CD4-positive, alpha-beta T cell treated with Interleukin-17A for 1 hour (primary cell): ENCODE data around the gene APLNR.
A peak's percentile ranks its signal among the peaks of the same experiment; 100 is the strongest.
"Not testable (repeated sequence)": the region's sequence is repeated elsewhere in the genome, so short reads cannot be mapped to it uniquely, and the experiment has no call there.

ENCODE experiments used
- DNase-seq: peaks from one replicate; pipeline ENCODE4 v3.0.0-alpha.2; 2020

The APLNR gene

DNA sequence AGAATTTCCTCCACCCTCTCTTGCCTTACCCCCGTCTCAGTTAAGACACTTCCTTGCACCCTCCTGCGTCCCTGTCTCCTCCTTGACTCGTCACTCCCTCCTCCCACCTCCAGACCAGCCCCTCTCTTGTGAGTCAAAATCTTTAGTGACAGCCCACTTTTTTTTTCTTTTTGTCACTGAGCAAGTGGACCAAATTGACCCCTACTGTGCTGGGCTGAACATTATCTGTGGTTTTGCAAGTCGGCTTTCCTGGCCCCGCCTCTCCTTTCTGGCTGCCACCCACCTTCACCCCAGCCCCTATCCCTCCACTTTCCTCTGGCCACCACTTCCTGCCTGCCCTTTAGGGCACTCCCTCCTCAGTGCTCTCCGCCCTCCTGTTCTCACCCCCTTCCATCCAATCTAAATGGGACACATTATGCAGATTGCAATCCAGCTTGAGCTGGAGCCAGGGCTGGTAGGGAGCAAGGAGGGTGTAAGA lies at the start of gene APLNR:
APLNR (minus strand) TSS at position 47 of the 478 bp plus-strand sequence. CDS start 246 bp downstream, outside the sequence.
- no peak for DNase-seq

DNA sequence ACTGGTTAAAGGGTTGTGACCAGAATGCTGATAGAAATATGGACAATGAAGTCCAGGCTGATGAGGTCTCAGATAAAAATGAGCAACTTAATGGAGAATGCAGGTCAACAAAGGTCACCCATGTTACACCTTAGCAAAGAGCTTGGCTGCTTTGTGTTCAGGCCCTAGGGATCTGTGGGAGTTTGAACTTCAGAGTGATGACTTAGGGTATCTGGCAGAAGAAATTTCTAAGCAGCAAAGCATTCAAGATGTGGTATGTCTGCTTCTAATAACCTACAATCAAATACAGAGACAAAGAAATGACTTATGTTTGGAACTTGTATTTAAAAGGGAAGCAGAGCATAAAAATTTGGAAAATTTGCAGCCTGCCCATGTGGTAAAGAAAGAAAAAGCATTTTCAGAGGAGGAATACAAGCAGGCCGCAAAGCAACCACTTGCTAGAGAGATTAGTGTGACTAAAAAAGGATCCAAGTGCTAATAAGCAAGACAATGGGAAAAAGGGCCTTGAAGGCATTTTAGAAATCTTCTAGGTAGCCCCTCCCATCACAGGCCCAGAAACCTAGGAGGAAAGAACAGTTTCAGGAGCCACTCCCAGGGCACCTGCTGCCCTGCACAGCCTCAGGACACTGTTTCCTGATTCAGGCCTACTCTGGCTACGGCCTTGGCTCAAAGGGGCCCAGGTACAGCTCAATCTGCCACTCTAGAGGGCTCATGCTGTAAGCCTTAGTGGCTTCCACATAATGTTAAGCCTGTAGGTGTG lies 46.4 kb upstream of the APLNR start:
- DNase-seq = no peak

DNA sequence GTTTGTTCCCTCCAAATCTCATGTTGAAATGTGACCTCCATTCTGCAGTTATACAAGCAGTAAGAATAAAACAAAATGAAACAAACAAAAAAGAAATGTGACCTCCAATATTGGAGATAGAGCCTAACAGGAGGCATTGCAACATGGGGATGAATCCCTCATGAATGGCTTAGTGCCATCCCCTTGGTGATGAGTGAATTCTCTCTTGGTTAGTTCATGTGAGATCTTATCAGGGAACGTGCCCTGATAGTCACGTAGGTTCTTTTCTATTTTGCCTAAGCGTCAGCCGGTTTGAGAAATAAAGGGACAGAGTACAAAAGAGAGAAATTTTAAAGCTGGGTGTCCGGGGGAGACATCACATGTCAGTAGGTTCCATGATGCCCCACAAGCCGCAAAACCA lies 44.5 kb upstream of the APLNR start:
- DNase-seq = not testable (repeated sequence)

DNA sequence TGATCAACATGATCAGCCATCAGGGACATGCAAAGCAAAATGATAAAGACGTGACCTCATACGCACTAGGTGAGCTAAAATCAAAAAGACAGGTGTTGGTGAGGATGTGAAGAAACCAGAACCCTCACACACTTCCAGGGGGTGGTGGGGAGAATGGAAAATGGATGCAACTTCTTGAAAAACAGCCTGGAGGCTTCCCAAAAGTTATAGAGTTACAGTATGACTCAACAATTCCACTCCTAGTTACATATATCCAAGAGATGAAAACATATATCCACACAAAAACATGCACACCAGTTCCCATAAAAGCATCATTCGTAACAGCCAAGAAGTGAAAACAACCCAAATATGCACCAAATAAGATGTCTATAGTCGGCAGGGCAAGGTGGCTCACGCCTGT lies 42.1 kb upstream of the APLNR start:
- DNase-seq = no peak

DNA sequence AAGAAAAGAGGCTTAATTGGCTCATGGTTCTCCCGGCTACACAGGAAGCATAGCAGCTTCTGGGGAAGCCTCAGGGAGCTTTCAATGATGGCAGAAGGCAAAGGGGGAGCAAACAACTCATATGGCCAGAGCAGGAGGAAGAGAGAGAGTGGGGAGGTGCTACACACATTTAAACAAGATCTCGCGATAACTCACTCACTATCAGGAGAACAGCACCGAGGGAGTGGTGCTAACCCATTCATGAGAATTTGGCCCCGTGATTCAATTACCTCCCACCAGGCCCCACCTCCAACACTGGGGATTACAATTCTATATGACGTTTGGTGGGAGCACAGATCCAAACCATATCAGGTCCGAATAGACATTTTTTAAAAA lies 41.7 kb upstream of the APLNR start:
- DNase-seq = no peak

DNA sequence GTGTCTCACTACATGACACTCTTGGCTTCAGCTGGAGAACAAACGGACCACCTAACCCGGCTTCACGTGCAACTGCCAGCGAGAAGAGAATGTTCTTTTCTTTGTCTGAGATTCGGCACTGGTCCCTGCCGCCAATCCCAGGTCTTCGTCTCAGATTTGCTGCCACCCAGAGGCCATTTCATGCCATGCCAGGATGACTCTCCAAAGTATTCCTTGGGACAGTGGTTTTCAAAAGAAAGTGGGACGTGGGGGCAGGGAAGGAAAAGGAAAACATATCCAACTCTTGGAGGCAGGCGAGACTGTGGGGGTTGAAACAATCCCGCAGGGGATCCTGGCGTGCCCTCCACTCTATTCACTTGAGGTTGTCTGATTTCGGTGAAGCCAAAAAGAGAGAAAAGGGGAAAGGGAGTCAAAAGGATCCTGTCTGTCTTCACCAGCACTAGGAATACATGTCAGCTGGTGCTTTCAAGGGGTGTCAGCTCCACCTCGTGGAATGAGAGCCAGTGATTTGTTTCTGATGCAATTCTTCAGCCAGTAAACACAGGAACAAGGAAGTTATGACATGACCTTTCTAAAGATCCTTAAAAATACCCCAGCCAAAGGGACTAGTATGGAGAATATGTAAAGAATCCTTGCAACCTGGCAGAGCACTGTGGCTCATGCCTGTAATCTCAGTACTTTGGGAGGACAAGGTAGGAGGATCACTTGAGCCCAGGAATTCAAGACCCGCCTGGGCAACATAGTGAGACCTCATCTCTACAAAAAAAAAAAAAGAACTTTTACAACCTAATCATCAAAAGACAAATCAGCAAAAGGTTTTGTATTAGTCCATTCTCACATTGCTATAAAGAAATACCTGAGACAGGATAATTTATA lies 41.0 kb upstream of the APLNR start:
- peak; percentile 10 for DNase-seq

DNA sequence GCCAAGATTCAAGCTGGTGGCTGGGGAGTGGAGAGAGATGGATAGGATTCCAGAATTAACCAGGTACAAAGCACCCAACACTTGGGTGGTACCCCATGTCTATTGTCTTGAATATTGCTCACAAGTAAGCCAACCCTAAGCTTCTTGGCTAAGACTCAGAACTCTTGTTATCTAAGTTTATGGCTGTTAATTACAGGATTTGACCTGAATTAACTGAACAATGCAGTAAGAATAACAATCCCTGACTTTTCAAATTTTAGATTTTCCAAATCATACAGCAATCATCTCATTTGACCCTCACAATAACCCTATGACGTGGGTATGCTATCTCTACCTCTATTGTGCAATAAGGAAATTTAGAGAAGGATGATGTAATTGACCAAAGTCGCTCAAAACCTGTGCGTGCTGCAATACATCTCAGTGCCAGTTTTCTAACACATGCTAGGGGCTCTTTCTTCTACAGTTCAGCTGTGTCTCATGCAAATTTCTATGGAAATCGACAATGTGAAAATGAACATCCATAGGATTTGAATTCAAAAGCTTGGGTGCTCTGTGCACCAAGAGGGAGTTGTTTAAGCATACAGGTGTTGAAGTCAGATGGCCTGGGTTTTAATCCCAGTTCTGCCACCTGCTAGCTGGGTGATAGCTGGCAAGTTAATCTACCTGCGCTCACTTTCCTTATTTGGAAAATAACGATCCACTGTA lies 40.1 kb upstream of the APLNR start:
- DNase-seq = no peak

DNA sequence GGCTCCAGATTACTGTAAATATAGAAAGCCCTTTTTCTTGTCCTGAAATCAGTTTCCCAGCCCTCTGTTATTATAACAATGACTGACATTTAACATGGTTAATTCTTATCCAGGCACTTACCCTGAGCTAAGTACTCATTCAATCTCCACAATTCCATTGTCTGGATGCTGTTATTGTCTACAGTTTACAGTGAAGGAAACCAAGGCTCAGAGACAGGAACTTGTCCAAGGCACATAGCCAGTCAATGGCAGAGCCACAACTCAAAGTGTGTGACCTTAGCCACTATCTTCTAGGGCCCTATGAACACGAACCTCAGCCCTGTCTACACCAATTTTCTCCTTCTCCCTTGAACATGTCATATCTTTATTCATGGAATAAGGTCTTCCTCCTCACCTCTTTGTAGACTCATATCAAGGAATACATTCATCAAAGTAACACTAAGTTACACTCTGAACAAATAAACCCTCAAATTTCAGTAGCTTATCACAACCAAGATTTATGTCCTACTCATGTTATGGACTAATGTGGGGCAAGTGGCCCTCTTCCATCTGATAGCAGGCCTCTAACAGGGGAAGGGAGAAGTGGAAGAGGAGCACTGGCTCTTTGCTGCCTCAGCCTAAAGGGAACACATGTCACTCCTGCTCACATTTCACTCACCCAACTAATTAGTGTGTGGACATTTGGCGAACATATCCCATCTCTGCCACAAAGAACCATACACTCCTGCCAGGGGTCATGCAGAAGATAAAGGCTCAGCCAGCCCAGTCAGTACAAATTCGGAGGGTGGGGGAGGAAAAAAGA lies 39.3 kb upstream of the APLNR start:
- DNase-seq = no peak

DNA sequence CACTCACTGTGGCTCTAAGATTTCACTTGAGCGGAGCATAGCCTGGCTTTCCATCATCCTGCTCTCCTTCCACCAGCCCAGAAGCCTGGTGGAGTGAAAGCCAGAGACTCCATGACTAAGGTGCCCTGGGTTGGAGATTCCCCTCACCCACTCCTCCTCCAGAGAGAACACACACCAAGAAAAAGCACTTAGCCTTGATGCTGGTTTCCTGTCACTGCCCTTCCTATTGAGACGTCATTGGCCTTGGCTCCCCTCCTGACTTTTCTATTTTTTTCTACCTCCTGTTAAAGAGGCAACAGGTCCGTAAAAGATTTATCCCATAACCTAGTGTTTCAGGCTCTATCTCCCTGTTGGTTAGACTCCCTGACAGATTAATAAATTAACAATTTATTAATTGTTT lies 38.5 kb upstream of the APLNR start:
- no peak for DNase-seq

DNA sequence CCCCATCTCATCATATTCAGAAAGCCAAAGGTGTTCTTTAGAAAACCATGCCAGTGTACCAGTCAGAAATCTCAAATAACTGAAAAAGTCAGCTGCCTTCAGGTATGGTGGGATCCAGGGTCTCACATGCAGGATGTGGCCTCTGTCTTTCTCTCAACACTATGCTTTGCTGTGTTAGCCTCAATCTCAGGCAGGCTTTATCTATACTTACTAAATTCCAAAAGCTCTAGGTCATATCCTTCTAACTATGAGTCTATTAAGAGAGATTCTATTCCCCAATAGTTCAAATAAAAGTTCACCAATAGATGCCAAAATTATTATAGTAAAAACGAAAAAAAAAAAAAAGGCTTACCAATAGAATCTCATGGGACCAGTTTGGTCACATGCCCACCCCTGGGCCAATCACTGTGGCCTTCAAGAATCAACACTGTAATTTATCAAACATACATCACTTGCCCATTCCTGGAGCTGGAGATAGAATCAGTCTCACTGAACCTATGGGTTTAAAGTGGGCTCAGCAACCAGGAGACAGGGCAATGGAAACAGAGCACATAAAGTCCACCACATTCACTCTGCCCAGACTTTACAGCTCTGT lies 38.0 kb upstream of the APLNR start:
- no peak for DNase-seq

DNA sequence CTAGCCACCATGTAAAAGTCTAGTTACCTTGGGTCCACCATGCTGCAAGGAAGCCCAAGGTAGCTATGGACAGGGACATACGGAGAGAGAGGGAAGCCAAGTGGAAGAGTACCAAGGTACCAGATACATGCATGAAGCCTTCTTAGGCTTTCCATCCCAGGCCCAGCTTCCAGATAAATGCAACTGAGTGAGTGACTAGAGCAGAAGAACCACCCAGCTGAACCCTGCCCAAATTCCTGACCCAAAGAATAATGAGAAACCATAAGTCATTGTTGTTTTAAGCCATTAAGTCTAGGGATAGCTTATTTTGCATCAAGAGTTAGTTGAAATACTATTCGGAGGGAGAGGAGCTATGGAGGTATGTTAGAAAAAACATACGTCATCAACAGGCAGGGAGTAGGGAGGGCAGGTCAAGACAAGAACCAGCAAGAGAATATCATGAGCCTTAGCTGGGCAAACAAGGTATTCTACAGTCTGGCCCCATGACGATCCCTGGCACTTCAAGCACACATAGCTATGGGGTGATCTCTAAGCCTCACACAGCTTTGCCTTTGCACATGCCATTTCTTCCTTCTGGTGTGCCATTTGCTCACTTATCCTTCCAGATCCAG lies 36.5 kb upstream of the APLNR start:
- no peak for DNase-seq

DNA sequence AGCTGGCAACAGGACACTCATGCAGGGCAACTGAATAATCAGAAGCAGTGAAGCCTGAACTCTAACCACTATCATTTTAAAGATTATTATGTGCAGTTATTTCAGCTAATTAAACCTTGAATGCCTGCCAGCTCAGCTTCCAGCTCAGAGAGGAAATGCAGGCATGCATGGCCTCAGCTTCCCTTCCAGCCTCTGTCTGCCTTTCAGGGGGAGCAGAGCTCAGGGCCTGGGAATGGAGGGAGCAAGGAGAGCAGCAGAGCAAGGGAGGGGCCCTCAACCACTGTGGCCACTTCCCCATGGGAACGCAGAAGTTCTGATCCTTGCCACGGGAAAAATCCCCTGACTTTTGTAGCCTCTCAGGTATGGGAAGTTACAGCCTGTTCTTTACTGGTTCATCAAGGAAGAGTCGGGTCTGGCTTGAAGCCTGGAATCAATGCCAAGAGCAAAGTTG lies 32.5 kb upstream of the APLNR start:
- DNase-seq = no peak

DNA sequence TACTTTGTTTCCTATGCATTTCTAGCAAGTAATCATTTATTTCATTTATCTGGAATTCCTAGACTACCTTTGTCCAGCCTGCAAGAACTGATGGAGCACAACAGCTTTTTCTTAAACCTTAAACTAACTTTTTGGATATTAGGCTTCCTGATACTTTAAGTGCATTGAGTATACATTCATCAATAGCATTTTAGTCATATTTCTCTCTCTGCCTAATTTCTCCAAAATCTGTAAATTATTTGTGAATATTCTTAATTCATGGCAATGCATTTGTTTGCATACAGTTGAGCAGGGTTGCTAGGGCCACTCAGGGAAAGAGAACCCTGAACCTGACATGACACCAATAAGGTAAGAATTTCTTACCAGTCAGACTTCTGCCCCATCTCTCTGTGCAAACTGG lies 29.1 kb upstream of the APLNR start:
- DNase-seq = no peak

DNA sequence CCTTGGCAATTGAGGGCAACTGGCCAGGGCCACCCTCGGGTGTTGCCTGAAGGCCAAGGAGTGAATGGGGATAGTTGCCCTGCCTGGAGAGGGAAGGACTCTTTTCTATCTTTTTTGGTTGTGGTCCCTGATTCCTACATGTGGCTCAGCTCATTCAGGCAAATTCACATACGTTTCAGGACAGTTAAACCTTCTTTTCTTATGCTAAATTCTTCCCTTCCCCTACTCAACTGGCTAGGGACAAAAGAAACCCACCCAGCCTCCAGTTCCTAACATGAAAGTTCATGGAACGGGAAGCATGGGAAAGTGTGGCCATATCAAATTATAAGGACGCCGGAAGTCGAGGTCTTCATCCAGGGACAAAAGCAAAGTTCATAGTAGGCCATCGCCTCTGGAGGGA lies 26.3 kb upstream of the APLNR start:
- no peak for DNase-seq

DNA sequence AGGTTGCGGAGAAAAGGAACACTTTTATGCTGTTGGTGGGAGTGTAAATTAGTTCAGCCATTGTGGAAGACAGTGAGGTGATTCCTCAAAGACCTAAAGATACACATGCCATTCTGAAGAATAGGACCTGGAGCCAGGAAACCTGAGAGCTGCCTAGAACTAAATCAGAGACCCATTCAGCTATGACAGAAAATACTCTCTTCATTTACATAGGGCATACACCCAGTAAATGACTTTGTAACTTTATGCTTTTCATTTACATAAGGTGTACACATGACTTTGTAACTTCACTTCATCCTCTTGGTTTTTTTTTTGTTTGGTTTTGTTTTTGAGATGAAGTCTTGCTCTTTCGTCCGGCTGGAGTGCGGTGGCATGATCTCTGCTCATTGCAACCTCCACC lies 25.1 kb upstream of the APLNR start:
- no peak for DNase-seq

DNA sequence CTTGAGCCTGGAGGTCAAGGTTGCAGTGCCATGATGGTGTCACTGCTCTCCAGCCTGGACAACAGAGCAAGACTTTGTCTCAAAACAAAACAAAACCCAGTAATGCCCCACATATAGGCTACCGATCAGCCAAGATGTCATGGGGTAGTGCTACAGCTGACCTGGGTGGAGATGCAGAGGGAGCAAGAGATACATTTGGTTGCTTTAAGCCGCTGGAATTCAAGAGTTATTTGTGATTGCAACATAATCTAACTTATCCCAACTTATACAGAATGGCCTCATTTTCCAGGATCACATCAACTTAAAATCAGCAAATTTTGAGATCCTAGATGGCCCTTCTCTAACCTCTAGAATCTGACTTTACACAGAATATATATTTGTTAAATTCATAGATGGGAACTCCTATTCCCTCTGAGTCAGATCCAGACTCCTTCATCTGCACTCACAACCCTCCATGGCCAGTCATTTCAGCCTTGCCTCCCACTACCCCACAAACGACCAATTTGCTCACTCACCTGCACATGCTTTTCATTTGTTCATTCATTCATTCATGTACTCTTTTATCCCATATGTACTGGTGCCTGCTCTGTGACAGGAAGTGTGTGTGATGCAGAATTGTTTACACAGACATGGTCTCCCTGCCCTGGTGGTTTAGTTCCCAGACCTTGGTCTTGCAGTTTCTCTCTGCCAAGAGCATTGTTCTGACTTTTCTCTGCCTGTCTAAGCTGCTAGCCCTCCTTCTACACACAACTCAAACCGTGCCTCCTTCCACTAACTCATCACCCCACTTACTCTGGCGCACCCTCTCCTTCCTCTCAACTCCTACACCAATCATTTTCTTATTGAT lies 24.1 kb upstream of the APLNR start:
- DNase-seq = no peak

DNA sequence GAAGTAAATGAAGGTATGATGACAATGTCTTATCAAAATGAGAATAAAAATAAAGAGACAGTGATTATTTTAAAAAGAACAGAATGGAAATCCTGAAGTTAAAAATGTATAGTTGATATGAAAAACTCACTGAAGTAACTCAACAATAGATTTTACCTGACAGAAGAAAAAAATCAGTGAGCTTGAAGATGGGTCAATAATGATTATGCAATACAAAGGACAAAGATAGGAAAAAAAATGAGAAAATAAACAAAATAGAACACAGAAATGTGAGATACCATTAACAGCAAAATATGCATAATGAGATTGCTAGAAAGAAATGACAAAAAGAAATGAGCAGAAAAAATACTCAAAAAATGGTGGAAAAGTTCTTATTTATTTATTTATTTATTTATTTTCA lies 19.1 kb upstream of the APLNR start:
- no peak for DNase-seq

DNA sequence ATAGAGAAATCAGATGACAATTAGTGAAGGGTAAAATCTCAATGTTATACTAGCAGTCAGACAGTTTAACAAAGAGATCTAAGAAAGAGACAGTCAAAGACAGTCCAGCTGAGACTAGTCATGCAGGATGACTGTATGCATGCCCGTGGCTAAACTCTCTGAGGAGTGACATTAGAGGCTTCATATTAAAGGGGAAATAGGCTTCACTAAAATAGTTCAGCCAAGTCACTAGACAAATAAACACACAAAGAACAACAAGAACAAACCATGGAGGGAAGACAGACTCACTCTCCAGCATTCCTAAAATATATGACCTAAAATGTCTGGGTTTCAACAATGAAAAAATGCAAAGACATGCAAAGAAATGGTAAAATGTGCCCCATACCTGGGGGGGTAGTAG lies 18.6 kb upstream of the APLNR start:
- DNase-seq = no peak

DNA sequence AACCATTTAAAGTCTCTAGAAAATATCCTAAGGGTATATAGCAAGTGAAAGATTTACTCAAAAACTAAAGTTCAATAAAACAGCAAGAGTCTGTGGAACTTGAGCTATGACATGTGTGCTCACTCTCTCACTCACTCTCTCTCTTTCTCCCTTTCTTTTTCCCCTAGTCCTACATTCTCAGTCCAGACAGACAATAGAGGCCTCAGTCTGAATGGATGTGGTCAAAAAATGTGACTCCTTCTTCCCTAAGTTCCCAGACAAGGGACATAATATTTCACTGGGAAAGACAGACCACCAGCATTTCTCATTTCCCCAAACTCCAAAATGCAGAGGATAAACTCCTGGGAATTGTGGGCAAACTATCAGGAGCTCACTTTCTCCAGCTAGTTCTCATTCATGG lies 17.6 kb upstream of the APLNR start:
- no peak for DNase-seq

DNA sequence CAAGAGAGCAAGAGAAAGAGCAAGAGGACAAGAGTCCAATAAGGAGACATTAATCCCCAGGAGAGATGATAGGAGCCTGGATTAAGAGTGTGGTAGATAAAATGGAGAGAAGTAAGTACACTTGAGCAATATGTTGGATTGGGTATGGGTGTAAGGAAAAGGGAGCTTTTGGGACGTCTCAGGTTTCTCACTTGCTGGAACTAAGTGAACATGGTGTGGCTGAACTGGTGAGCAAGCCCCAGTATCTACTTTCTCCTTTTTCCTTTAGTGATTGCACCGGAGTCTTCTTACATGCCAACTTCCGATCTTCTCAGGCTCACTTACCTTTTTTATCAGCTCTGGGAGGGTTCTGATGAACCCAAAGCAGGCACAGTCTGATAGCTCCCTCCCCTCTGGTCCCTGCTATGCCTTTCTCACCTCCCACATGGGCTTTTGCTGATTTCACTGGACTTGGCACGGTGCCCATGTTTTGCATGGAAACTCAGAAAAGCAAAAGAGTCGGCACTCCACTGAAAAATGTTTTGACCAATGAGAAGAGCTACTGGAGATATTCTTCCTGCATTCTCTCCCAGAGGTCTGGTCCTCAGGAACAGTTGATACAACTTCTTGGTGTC lies 14.5 kb upstream of the APLNR start:
- no peak for DNase-seq
